ENCODE data around the gene TMIE. TPM values are rescaled to one million over a fixed set of nuclear protein-coding genes. Genes with fewer than 3 reads are reported as not detected.

The TMIE gene
- total and polyA plus RNA-seq, 2 of the 8 experiments (the other 6 are each of a cell fraction or from before 2014, with no cell fraction given): 0.45 to 0.67 TPM

GRCh38 chr3:46674031-46674845 lies 27.0 kb upstream of the TMIE start:
- Histone ChIP-seq H4K5ac (ENCODE audit: insufficient read length, low read depth, low read length) (no peak overlapping the region), H3K9ac (replicated peaks in 1 of 4; ENCODE audit: extremely low read depth in 1 of 4, low read depth in 3 of 4, low read length in 3 of 4) (no peak overlapping the region), H4K8ac (ENCODE audit: extremely low read depth, insufficient read depth, low read length) (no peak overlapping the region), H4K20me1 (replicated peaks in 1 of 2; ENCODE audit: control insufficient read depth in 1 of 2, insufficient read depth in 2 of 2, low read length in 2 of 2) (peaks cover 0 to 1% of the 10 kb centered on the region in 2 experiments), H2BK120ac (replicated peaks; ENCODE audit: low read depth, low read length) (no peak overlapping the region), H2BK12ac (ENCODE audit: low read depth, low read length) (no peak overlapping the region), H3K27me3 (replicated peaks in 1 of 4; ENCODE audit: control insufficient read depth in 3 of 4, extremely low read depth in 1 of 4, insufficient read depth in 3 of 4, low read length in 3 of 4) (no peaks in the 10 kb centered on the region), H3K36me3 (ENCODE audit: control insufficient read depth in 2 of 4, insufficient read depth in 4 of 4, low read length in 3 of 4) (no peaks in the 10 kb centered on the region), H3K27ac (ENCODE audit: low read depth, low read length) (no peak overlapping the region), H3K23ac (ENCODE audit: insufficient read length) (no peak overlapping the region), H3K9me3 (ENCODE audit: insufficient read depth in 2 of 2, low read depth in 1 of 2, low read length in 1 of 2) (no peaks in the 10 kb centered on the region), H3K18ac (ENCODE audit: extremely low read depth, low read length) (no peak overlapping the region), H3K4me2 (ENCODE audit: insufficient read depth in 1 of 2, low read depth in 2 of 2, low read length in 2 of 2) (no peak overlapping the region), H3K4me3 (ENCODE audit: extremely low read depth in 1 of 4, insufficient read depth in 2 of 4, low read depth in 3 of 4, low read length in 4 of 4) (no peak overlapping the region), H2AFZ (ENCODE audit: low read length) (no peak overlapping the region), H3K79me2 (ENCODE audit: control insufficient read depth in 1 of 2, insufficient read depth in 2 of 2, low read length in 2 of 2) (no peaks in the 10 kb centered on the region), H3K14ac (ENCODE audit: insufficient read length) (no peak overlapping the region), H2BK5ac (ENCODE audit: low read depth, low read length) (no peak overlapping the region), H3K23me2 (ENCODE audit: low read depth, low read length) (no peaks in the 10 kb centered on the region), H2AK5ac (ENCODE audit: low read depth, low read length) (no peak overlapping the region), H3K79me1 (ENCODE audit: low read depth, low read length) (no peaks in the 10 kb centered on the region), H4K91ac (replicated peaks; ENCODE audit: insufficient read length, low read length) (no peak overlapping the region), H2BK20ac (ENCODE audit: low read length) (no peak overlapping the region), H3K4me1 (replicated peaks in 1 of 4; ENCODE audit: control insufficient read depth in 3 of 4, insufficient read depth in 4 of 4, low read length in 3 of 4) (no peaks in the 10 kb centered on the region; a peak in 1 of 7 replicates), H3K4ac (replicated peaks; ENCODE audit: insufficient read length, low read depth, low read length) (no peak overlapping the region), H2BK15ac (ENCODE audit: low read length) (no peak overlapping the region), H3K56ac (replicated peaks; ENCODE audit: insufficient read length, low read depth, low read length) (no peak overlapping the region)
- CTCF ChIA-PET (ENCODE audit: partially characterized antibody): interaction anchor here (0.6 to 4.2 kb wide), 19 partner anchors 10 to 283 kb away, joined by 3 to 32 read pairs (median 4); partner anchors contain the start of gene ALS2CL
- POLR2A ChIA-PET (ENCODE audit: partially characterized antibody): interaction anchor here (1.0 to 1.2 kb wide), 2 partner anchors 10 to 89 kb away, joined by 3 read pairs; no protein-coding TSS in a partner anchor
- TF ChIP-seq KDM1A (IDR thresholded peaks at IDR 0.05; ENCODE audit: borderline replicate concordance, low read length) (peak; percentile 86; the same call in 1 of the 2 replicates), CTCF (IDR thresholded peaks at IDR 0.05; ENCODE audit: control extremely low read depth in 1 of 3, insufficient read depth in 1 of 3, low read depth in 1 of 3, low read length in 3 of 3) (peak in 2 of 3 experiments; percentile 30 to 53; a peak in 2 of 4 replicates), BRCA1 (IDR thresholded peaks at IDR 0.05; ENCODE audit: low read depth, low read length) (no peak), RAD21 (IDR thresholded peaks at IDR 0.05 in 1 of 2, conservative IDR thresholded peaks at IDR 0.05 in 1 of 2; ENCODE audit: low read depth in 2 of 2, low read length in 2 of 2) (peak; percentile 1 to 35; a peak in 1 of 4 replicates), SIRT6 (IDR thresholded peaks at IDR 0.05; ENCODE audit: low read length) (no peak), TAF7 (optimal IDR thresholded peaks at IDR 0.05; ENCODE audit: borderline replicate concordance, low read depth, low read length) (no peak)
- 88% methylated on average over 12 of the region's 12 CpGs; no CpG with 5 or more reads in 1 of the 2 experiments for WGBS, 2 experiments (ENCODE audit: extremely low coverage in 1 of 2, insufficient coverage in 1 of 2, insufficient read length in 1 of 2, insufficient replicate concordance in 2 of 2, low coverage in 1 of 2, low lambda C conversion rate in 2 of 2, missing lambda C conversion rate in 1 of 2)
- DNase-seq (ENCODE audit: low read depth in 1 of 2, low spot score in 2 of 2) (no peak), FAIRE-seq (no peak)
